Measurements from ENCODE around the gene FHOD3.

DNA sequence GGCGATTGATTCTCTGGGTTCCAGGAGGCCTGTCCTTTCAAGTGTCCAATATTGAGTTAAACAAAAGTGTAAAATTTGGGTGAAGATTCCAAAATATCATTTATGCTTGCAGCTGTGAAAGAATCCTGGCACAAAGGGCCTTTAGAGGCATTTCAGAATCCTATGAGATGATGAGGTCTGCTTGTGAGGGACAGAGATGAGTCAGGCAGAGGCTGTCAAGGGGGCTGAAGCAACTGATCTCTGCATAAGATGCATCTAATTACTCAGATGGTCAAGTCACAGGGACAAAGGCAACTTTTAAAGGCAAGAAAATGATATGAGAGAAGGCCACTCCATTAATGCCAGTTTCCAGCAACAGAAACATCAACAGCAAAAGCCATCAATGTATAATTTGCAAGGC is 78.8 kb downstream of the FHOD3 start:
- TF ChIP-seq, protein P1, sequence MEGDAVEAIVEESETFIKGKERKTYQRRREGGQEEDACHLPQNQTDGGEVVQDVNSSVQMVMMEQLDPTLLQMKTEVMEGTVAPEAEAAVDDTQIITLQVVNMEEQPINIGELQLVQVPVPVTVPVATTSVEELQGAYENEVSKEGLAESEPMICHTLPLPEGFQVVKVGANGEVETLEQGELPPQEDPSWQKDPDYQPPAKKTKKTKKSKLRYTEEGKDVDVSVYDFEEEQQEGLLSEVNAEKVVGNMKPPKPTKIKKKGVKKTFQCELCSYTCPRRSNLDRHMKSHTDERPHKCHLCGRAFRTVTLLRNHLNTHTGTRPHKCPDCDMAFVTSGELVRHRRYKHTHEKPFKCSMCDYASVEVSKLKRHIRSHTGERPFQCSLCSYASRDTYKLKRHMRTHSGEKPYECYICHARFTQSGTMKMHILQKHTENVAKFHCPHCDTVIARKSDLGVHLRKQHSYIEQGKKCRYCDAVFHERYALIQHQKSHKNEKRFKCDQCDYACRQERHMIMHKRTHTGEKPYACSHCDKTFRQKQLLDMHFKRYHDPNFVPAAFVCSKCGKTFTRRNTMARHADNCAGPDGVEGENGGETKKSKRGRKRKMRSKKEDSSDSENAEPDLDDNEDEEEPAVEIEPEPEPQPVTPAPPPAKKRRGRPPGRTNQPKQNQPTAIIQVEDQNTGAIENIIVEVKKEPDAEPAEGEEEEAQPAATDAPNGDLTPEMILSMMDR (IDR thresholded peaks at IDR 0.05) = no peak
- no peak for TF ChIP-seq POLR2A (IDR thresholded peaks at IDR 0.05)
